DND-41 (cell line): ENCODE results near the gene CSTA.

Experiments
- CTCF ChIP-seq: IDR thresholded peaks from 2 replicates; pipeline ENCODE4 v1.5.1; 2012; ENCODE audit warnings: borderline replicate concordance, low read length, moderate library complexity, mild to moderate bottlenecking; ENCODE audit not compliant: poor library complexity, severe bottlenecking; ENCODE audit errors: extremely low read depth
- EZH2 ChIP-seq: IDR thresholded peaks from 3 replicates; pipeline ENCODE4 v1.6.1; 2012; ENCODE audit warnings: borderline replicate concordance, low read depth, mild to moderate bottlenecking, moderate library complexity, low read length, inconsistent platforms; ENCODE audit not compliant: severe bottlenecking

GRCh38 chr3:122342803-122343202 lies 17.8 kb downstream of the CSTA start:
- TF ChIP-seq CTCF: no peak
- no peak for TF ChIP-seq EZH2
